DND-41 (cell line): ENCODE results near the gene FHIT.

Source experiments
- CTCF ChIP-seq: IDR thresholded peaks from 2 replicates; pipeline ENCODE4 v1.5.1; 2012; ENCODE audit warnings: borderline replicate concordance, low read length, moderate library complexity, mild to moderate bottlenecking; ENCODE audit not compliant: poor library complexity, severe bottlenecking; ENCODE audit errors: extremely low read depth
- EZH2 ChIP-seq: IDR thresholded peaks from 3 replicates; pipeline ENCODE4 v1.6.1; 2012; ENCODE audit warnings: borderline replicate concordance, low read depth, mild to moderate bottlenecking, moderate library complexity, low read length, inconsistent platforms; ENCODE audit not compliant: severe bottlenecking

GRCh38 chr3:60228823-60229222 lies 1022.4 kb downstream of the FHIT start:
- TF ChIP-seq CTCF (no peak), EZH2 (no peak)
